ENCODE data around the gene TDRD15.

DNA sequence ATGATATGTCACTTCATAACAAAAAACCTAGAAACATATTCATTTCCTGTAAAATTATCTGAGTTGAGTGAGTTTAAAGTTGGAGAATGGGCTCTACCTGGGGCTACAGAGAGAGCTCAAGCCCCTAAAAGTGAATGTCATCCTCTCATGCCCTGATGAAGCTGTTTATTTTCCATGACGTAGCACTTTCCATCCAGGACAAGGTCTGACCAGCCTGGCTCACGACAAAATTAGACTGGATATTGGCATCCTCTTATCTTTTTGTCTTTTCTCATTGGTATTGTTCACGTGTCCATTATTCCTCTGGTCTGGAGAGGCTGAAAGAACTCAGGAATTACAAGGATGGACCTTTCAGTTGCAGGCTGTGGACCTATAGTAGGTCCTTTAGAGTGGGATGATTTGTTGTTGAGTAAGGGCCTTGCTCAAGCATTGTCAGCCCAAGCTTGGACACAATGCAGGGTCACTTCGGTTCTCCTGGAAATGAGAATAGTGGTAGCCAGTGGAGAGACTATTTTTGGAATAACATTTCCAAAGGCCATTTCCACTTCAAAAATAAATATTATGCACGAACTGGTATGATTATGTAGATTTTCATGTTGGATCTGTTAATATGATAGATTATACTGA lies 24.4 kb upstream of the TDRD15 start:
- TF ChIP-seq POLR2A (IDR thresholded peaks at IDR 0.05) (no peak), POLR2AphosphoS5 (IDR thresholded peaks at IDR 0.05) (no peak), EP300 (IDR thresholded peaks at IDR 0.05) (no peak)
- TF ChIP-seq, protein P1, sequence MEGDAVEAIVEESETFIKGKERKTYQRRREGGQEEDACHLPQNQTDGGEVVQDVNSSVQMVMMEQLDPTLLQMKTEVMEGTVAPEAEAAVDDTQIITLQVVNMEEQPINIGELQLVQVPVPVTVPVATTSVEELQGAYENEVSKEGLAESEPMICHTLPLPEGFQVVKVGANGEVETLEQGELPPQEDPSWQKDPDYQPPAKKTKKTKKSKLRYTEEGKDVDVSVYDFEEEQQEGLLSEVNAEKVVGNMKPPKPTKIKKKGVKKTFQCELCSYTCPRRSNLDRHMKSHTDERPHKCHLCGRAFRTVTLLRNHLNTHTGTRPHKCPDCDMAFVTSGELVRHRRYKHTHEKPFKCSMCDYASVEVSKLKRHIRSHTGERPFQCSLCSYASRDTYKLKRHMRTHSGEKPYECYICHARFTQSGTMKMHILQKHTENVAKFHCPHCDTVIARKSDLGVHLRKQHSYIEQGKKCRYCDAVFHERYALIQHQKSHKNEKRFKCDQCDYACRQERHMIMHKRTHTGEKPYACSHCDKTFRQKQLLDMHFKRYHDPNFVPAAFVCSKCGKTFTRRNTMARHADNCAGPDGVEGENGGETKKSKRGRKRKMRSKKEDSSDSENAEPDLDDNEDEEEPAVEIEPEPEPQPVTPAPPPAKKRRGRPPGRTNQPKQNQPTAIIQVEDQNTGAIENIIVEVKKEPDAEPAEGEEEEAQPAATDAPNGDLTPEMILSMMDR (IDR thresholded peaks at IDR 0.05), result no peak

Data from upper lobe of left lung (tissue), 4 donors.